Osteoblast (primary cell): ENCODE results near the gene MAP3K7CL. TPM values are rescaled to one million over a fixed set of nuclear protein-coding genes. Genes with fewer than 3 reads are reported as not detected.

ENCODE experiments used
- DNase-seq: peaks from one replicate; pipeline ENCODE4 v3.0.0; 2011; ENCODE audit warnings: low spot score, mixed read lengths; ENCODE audit not compliant: insufficient read length; ENCODE audit errors: missing footprints
- H2AFZ ChIP-seq: 2 replicates; pipeline ENCODE4 v1.6.0; 2011; ENCODE audit warnings: mild to moderate bottlenecking, low read length
- H3K27ac ChIP-seq: 2 replicates; pipeline ENCODE4 v1.5.1; 2011; ENCODE audit warnings: mild to moderate bottlenecking, low read depth, low read length, moderate library complexity
- H3K27me3 ChIP-seq: 2 replicates; pipeline ENCODE4 v1.6.0; 2012; ENCODE audit warnings: mild to moderate bottlenecking, control low read depth, inconsistent platforms, low read length, moderate library complexity; ENCODE audit not compliant: insufficient read depth
- H3K36me3 ChIP-seq: 2 replicates; pipeline ENCODE4 v1.5.1; 2011; ENCODE audit warnings: mild to moderate bottlenecking, low read length, control low read depth, moderate library complexity; ENCODE audit not compliant: insufficient read depth
- H3K4me1 ChIP-seq: 2 replicates; pipeline ENCODE4 v1.5.1; 2011; ENCODE audit warnings: mild to moderate bottlenecking, low read length, control low read depth, moderate library complexity; ENCODE audit not compliant: insufficient read depth
- H3K4me2 ChIP-seq: 2 replicates; pipeline ENCODE4 v1.6.0; 2011; ENCODE audit warnings: mild to moderate bottlenecking, low read length; ENCODE audit not compliant: insufficient read depth
- H3K4me3 ChIP-seq: fragments of 200-600 bp; sonication (generic); 3 replicates; pipeline ENCODE4 v1.5.1; 2012; ENCODE audit warnings: mild to moderate bottlenecking, low read length, inconsistent platforms; ENCODE audit not compliant: insufficient read depth
- H3K79me2 ChIP-seq: 2 replicates; pipeline ENCODE4 v1.6.0; 2012; ENCODE audit warnings: mild to moderate bottlenecking, low read length, control low read depth, inconsistent platforms; ENCODE audit not compliant: insufficient read depth
- H3K9me3 ChIP-seq: 2 replicates; pipeline ENCODE4 v1.5.1; 2011; ENCODE audit warnings: low read depth, low read length, control low read depth
- H4K20me1 ChIP-seq: 2 replicates; pipeline ENCODE4 v1.6.0; 2012; ENCODE audit warnings: mild to moderate bottlenecking, low read length, control low read depth; ENCODE audit not compliant: insufficient read depth
- total RNA-seq: library from RNA; depleted of rRNA; stranded (reverse); fragments of >200 nt; gene quantifications from 2 replicates; pipeline ENCODE4 v1.2.3, GENCODE V29; 2012
- TF ChIP-seq, protein P1 (sequence below): IDR thresholded peaks from 2 replicates; pipeline ENCODE4 v1.5.1; 2011; ENCODE audit warnings: mild to moderate bottlenecking, low read depth, low read length, moderate library complexity; ENCODE audit errors: extremely low read depth

Gene MAP3K7CL
- total RNA-seq, 1 donor: 19.9 TPM

DNA sequence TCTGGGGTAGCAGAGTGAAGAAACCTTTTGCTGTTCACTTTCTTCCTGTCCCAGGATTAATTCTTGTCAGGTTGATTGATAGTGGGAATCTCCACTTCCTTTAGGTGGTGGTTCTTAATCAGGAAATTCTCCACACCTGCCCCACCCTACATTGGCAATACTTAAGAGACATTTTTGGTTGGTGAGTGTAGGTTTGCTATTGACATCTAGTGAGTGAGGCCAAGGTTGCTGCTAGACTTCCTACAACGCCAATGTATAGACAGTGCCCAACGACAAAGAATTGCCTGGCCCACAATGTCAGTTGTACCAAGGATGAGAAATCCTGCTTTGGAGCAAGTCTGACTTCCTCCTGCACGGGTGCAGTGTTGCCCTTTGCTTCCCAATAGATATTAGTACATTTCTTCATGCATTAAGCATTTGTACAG, 38.5 kb downstream of the MAP3K7CL start:
- Histone ChIP-seq H4K20me1 (no peaks in the 10 kb centered on the region), H2AFZ (no peak overlapping the region), H3K79me2 (peaks cover 13% of the 10 kb centered on the region), H3K4me1 (peaks cover 10% of the 10 kb centered on the region), H3K9me3 (no peaks in the 10 kb centered on the region), H3K27ac (no peak overlapping the region), H3K27me3 (no peaks in the 10 kb centered on the region), H3K4me3 (no peak overlapping the region), H3K4me2 (no peak overlapping the region), H3K36me3 (peaks cover 4% of the 10 kb centered on the region)
- TF ChIP-seq, protein P1, sequence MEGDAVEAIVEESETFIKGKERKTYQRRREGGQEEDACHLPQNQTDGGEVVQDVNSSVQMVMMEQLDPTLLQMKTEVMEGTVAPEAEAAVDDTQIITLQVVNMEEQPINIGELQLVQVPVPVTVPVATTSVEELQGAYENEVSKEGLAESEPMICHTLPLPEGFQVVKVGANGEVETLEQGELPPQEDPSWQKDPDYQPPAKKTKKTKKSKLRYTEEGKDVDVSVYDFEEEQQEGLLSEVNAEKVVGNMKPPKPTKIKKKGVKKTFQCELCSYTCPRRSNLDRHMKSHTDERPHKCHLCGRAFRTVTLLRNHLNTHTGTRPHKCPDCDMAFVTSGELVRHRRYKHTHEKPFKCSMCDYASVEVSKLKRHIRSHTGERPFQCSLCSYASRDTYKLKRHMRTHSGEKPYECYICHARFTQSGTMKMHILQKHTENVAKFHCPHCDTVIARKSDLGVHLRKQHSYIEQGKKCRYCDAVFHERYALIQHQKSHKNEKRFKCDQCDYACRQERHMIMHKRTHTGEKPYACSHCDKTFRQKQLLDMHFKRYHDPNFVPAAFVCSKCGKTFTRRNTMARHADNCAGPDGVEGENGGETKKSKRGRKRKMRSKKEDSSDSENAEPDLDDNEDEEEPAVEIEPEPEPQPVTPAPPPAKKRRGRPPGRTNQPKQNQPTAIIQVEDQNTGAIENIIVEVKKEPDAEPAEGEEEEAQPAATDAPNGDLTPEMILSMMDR: no peak
- no peak for DNase-seq

- Histone ChIP-seq H3K9me3 (no peaks in the 10 kb centered on the region), H3K27ac (no peak overlapping the region), H3K4me2 (peak overlapping the region; percentile 45), H3K4me3 (no peak overlapping the region), H4K20me1 (no peaks in the 10 kb centered on the region), H3K36me3 (peaks cover 4% of the 10 kb centered on the region), H2AFZ (peak overlapping the region; percentile 28), H3K4me1 (peaks cover 21% of the 10 kb centered on the region), H3K79me2 (peaks cover 9% of the 10 kb centered on the region), H3K27me3 (no peaks in the 10 kb centered on the region)
- TF ChIP-seq, protein P1: no peak
- DNase-seq: no peak
Observed at GRCh38 chr21:29170944-29171343, 40.5 kb downstream of the MAP3K7CL start.

DNA sequence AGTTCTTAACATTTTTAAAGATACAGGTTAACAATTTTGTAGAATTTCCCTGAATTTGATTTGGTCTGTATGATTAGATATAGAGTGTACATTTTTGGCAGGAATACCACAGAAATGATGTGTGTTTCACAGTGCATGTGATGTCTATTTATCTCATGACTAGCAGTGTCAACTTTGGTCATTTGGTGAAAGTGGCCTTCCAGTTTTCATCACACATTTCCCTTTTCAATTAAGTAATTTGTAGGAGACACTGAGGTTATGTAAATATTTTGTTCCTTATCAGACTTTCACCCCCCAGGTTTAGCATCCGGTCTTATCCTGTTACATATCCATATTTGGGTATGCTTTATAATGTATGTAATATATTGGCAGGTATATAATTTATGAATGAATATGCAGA, 41.8 kb downstream of the MAP3K7CL start:
- TF ChIP-seq, protein P1: no peak
- H3K4me2 ChIP-seq: no peak overlapping the region
- no peaks in the 10 kb centered on the region for H3K27me3 ChIP-seq

GRCh38 chr21:29174607-29175013, 44.2 kb downstream of the MAP3K7CL start:
- Histone ChIP-seq H3K4me1 (peaks cover 21% of the 10 kb centered on the region), H3K27me3 (no peaks in the 10 kb centered on the region), H3K79me2 (no peaks in the 10 kb centered on the region), H3K9me3 (no peaks in the 10 kb centered on the region), H4K20me1 (no peaks in the 10 kb centered on the region), H2AFZ (peak overlapping the region; percentile 68), H3K27ac (peak overlapping the region; percentile 89), H3K36me3 (no peaks in the 10 kb centered on the region), H3K4me3 (no peak overlapping the region), H3K4me2 (peak overlapping the region; percentile 70)
- no peak for DNase-seq
- TF ChIP-seq, protein P1: no peak

More for the DNA sequence above, 41.8 kb downstream of the MAP3K7CL start:
- H3K27ac ChIP-seq: no peak overlapping the region
- H3K4me3 ChIP-seq: no peak overlapping the region
- peaks cover 21% of the 10 kb centered on the region for H3K4me1 ChIP-seq
- H3K79me2 ChIP-seq: no peaks in the 10 kb centered on the region
- H3K9me3 ChIP-seq: no peaks in the 10 kb centered on the region
- DNase-seq: no peak
- no peaks in the 10 kb centered on the region for H4K20me1 ChIP-seq
- no peak overlapping the region for H2AFZ ChIP-seq
- H3K36me3 ChIP-seq: no peaks in the 10 kb centered on the region
